ENCODE data around the gene FPR2.

DNA sequence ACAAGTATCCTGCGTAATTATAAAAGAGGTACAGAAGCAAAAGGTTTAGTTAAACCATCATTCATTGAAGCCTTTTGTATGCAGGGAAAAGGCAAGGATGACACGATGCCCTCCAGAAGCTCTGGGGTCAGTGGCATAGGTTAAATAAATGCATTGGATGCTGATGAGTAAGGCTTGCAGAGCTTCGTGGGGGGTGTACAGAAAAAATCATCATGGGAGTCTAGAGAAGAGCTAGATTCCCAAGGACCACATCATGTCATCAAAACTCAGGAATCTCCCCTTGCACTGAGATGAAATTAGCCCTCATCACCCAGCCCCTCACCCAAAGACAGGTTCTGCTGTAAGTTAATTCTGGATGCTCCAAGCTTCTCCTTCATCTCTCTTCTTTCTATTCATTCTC lies 17.6 kb upstream of the FPR2 start:
- TF ChIP-seq RAD21 (conservative IDR thresholded peaks at IDR 0.05): no peak
- TF ChIP-seq POLR2AphosphoS5 (IDR thresholded peaks at IDR 0.05): no peak
- TF ChIP-seq, protein P1, sequence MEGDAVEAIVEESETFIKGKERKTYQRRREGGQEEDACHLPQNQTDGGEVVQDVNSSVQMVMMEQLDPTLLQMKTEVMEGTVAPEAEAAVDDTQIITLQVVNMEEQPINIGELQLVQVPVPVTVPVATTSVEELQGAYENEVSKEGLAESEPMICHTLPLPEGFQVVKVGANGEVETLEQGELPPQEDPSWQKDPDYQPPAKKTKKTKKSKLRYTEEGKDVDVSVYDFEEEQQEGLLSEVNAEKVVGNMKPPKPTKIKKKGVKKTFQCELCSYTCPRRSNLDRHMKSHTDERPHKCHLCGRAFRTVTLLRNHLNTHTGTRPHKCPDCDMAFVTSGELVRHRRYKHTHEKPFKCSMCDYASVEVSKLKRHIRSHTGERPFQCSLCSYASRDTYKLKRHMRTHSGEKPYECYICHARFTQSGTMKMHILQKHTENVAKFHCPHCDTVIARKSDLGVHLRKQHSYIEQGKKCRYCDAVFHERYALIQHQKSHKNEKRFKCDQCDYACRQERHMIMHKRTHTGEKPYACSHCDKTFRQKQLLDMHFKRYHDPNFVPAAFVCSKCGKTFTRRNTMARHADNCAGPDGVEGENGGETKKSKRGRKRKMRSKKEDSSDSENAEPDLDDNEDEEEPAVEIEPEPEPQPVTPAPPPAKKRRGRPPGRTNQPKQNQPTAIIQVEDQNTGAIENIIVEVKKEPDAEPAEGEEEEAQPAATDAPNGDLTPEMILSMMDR (IDR thresholded peaks at IDR 0.05; ENCODE audit: poor library complexity, severe bottlenecking): no peak
- no peak for TF ChIP-seq EZH2 (IDR thresholded peaks at IDR 0.05; ENCODE audit: borderline replicate concordance, insufficient read depth, low read length, poor library complexity, severe bottlenecking)
- TF ChIP-seq MXI1 (conservative IDR thresholded peaks at IDR 0.05; ENCODE audit: poor library complexity, severe bottlenecking): no peak
